HG03039 (cell line): ENCODE measurements around the gene ZNF573.
"Not testable (repeated sequence)": the region's sequence is repeated elsewhere in the genome, so short reads cannot be mapped to it uniquely, and the experiment has no call there.

Experiments
- ATAC-seq: cut with Tn5 transposase; IDR thresholded peaks from one replicate; pipeline ENCODE4 v1.9.1; 2021; ENCODE audit warnings: mild to moderate bottlenecking, moderate library complexity; ENCODE audit not compliant: unreplicated experiment

ZNF573 gene

GRCh38 chr19:37779127-37780005 lies at the start of gene ZNF573:
Gene ZNF573 (minus strand): TSS chr19:37779586. CDS start chr19:37773729, 5,857 bp downstream.
- ATAC-seq = peak; percentile 62

GRCh38 chr19:37817180-37817981 lies 38.0 kb upstream of the ZNF573 start:
- no peak for ATAC-seq

- ATAC-seq = not testable (repeated sequence)
Observed at GRCh38 chr19:37815611-37816010, 36.2 kb upstream of the ZNF573 start.

- ATAC-seq = no peak
Observed at GRCh38 chr19:37813340-37813739, 34.0 kb upstream of the ZNF573 start.

- no peak for ATAC-seq
Observed at GRCh38 chr19:37809366-37809765, 30.0 kb upstream of the ZNF573 start.

DNA sequence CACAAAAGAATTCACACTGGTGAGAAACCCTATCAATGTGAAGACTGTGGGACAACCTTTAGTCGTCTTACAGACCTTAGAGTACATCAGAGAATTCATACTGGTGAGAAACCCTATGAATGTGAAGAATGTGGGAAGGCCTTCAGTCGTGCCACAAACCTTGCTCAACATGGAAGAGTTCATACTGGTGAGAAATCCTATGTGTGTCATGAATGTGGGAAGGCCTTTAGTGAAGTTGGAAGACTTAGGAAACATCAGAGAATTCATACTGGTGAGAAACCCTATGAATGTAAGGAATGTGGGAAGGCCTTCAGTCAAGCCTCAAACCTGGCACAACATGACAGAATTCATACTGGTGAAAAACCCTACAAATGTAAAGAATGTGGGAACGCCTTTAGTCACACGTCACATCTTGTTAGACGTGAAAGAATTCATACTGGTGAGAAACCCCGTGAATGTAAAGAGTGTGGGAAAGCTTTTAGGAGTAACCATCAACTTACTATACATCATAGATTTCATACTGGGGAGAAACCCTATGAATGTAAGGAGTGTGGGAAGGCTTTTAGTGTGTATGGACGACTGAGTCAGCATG lies 24.0 kb upstream of the ZNF573 start:
- no peak for ATAC-seq

DNA sequence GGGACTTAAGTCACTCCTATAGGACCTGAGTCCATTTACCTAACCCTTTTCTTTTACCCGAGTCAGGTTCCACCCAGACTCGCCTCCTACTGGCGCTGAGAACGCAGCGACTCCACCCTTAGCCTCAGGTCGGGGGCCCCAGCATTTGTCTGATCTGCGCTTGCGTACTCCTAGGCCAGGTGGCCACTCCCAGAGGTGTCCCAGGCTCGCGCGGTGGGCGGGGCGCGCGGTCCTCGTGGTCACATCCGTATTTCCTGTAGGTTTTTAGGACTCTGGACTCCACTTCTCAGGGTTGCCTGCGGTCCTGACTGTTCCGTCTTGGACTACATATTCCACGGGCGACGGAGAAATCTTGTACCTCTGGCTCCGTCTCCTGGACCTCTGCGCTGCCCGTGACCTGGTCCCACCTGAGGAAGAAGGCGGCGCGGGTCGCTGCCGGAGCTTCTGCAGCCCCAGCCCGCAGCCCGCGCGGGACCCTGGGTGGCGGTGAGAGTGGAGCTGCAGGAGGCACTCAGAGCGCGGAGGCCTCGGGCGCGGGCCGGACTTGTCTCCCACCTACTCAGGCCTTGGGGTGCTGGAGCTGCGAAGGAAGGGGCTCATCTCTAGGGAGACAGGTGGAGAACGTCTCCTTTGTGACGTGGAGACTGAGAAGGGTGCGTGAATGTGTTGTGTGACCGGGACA lies 11.0 kb upstream of the ZNF573 start:
- ATAC-seq = no peak

- no peak for ATAC-seq
Observed at GRCh38 chr19:37778613-37779126, 716 bp downstream of the ZNF573 start.

GRCh38 chr19:37770985-37771384 lies 8.4 kb downstream of the ZNF573 start:
- ATAC-seq = no peak

DNA sequence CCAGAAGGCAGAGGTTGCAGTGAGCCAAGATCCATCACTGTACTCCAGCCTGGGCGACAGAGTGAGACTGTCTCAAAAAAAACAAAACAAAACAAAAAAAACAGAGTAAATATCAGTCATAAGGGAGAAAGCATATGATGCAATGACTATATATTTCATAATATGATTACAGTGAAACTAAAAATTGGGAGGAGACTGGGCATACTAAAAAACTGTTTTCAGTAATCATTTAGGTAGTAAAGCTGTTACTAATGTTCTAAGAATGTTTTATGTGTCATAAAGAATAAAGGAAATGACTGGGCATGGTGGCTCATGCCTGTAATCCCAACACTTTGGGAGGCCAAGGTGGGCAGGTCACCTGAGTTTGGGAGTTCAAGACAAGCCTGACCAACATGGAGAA lies 15.9 kb downstream of the ZNF573 start:
- ATAC-seq = no peak

DNA sequence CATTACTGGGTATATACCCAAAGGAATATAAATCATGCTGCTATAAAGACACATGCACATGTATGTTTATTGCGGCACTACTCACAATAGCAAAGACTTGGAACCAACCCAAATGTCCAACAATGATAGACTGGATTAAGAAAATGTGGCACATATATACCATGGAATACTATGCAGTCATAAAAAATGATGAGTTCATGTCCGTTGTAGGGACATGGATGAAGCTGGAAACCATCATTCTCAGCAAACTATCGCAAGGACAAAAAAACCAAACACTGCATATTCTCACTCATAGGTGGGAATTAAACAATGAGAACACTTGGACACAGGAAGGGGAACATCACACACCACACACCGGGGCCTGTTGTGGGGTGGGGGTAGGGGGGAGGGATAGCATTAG lies 21.7 kb downstream of the ZNF573 start:
- not testable (repeated sequence) for ATAC-seq

DNA sequence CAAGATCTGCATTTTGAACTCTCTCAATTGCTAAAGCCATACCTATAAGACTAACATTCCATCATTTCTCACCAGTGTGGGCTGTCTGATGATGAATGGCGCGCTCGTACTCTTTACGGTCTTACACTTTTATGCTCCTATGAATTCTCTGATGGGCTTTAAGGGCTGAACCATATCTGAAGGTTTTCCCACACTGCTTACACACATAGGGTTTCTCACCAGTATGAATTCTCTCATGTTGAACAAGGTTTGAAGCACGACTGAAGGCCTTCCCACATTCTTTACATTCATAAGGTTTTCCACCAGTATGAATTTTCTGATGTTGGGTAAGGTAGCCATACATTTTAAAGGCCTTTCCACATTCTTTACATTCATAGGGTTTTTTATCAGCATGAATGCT lies 41.0 kb downstream of the ZNF573 start:
- no peak for ATAC-seq

DNA sequence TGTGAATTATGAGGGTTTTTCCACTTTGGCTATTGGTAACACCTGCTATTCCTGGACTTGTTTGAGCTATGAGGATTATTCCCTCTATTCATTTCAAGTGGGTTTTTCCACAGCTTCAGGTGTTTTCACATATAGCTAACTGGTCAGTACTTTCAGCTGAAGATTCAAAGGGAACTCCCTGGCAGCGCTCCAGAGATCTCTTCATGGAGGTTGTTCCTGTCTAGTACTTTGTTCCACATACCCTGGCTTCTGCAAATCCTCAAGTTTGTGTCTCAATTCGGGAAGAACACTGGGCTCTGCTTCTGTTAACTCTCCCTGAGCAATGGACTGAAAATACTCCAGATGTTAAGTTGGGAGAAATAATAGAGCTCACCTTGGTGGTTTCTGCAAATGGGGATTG lies 54.2 kb downstream of the ZNF573 start:
- ATAC-seq = no peak

GRCh38 chr19:37719927-37720265 lies 59.5 kb downstream of the ZNF573 start:
- ATAC-seq = no peak

DNA sequence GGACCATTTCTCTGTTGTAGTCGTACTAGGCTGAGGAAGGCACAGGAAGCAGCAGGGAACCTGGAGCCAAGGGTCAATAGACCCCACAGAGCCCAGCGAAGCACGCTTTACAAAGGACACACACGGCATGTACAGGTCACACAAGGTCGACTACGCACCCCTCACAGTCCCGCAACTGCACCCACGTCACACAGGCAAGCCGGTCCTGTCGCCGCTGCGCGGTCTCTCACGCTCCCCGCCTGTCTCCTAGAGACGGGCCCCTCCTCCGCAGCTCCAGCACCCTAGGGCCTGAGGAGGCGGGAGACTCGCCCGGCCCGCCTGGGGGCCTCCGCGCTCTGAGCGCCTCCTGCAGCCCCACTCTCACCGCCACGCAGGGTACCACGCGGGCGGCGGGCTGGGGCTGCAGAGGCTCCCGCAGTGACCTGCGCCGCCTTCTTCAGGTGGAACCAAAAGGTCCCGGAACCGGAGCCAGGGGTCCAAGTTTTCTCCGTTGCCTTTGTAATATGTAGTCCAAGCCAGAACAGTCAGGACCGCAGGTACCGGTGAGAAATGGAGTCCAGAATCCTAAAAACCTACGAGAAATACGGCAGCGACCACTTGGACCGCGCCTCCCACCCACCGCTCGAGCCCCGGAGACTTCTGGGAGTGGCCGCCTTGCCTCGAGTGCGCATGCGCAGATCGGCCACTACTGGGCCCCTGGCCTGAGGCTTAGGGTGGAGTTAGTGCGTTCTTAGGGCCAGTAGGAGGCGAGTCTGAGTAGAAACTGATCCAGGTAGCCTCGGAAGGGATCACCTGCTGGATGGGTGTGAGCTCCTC lies 60.1 kb downstream of the ZNF573 start, which contains the start of gene ZNF607:
Gene ZNF607 (minus strand): TSS at position 651 of the 816 bp plus-strand sequence. CDS start 8,143 bp downstream, outside the sequence.
- peak; percentile 96 for ATAC-seq

DNA sequence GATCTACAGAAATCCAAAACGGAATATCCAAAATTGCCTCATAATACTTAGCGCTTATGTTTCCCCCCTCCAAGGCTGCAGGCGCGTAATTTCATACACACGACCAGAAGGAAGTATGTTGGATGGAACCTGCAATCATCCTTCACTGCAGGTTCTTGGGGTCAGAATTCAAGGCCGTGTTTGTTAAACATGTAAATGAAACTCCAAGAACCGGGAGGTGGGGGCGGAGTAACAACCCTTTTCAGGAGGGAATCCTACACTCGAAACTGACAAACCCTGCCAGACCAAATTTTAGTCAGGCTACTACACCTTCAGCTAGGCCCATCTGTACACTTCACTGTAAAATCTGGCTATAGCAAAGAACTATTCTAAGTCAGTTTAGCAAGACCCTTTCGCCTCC lies 61.1 kb downstream of the ZNF573 start:
- no peak for ATAC-seq

- no peak for ATAC-seq
Observed at GRCh38 chr19:37716140-37716539, 63.2 kb downstream of the ZNF573 start.

DNA sequence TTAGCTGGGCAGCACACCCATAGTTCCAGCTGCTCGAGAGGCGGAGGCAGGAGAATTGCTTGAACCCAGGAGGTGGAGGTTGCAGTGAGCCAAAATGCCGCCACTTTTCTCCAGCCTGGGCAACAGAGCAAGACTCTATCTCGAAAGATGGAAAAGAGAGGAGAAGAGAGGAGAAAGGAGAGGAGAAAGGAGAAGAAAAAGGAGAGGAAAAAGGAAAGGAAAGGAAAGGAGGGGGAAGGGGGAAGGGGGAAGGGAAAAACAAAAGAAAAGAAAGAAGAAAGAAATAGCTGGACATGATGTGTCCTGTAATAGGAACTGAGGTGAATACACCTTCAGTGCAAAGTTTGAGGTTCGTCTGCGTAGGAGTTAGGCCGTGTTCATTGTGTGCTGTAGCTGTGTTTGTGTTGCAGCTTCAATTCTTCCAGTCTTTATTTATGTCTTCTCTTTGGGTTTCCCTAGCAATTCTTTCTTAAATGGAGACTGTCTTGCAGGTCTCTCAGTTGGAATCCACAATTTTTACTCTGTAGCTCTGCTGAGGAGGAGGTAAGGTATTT lies 73.3 kb downstream of the ZNF573 start:
- ATAC-seq = no peak

- no peak for ATAC-seq
Observed at GRCh38 chr19:37699057-37699456, 80.3 kb downstream of the ZNF573 start.

DNA sequence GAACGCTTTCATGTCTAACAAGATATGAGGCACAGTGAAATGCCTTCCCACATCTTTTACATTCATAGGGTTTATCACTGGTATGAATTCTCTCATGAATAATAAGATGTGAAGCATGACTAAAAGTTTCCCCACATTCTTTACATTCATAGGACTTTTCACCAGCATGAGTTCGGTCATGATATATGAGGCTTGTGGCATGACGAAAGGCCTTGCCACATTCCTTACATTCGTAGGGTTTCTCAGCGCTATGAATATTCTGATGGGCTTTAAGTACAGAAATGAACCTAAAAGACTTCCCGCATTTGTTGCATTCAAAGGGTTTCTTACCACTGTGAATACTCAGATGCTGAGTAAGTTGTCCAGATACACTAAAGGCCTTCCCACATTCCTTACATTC lies 81.2 kb downstream of the ZNF573 start:
- no peak for ATAC-seq
